Panc1 (cell line): Measurements from ENCODE around the gene AP4M1.

ENCODE experiments used
- CTCF ChIP-seq: fragments of 450-650 bp; IDR thresholded peaks from 2 replicates; pipeline ENCODE4 v1.5.1; 2017; ENCODE audit warnings: mild to moderate bottlenecking
- POLR2AphosphoS5 ChIP-seq: IDR thresholded peaks from 2 replicates; pipeline ENCODE4 v1.6.1; 2012; ENCODE audit warnings: mild to moderate bottlenecking, low read depth, low read length, moderate library complexity
- REST ChIP-seq, 2 experiments: IDR thresholded peaks; 2 replicates each; pipeline ENCODE4 v1.6.1; 2011 to 2012; ENCODE audit warnings: low read depth in 2 of 2, control low read depth in 1 of 2, low read length in 1 of 2, mild to moderate bottlenecking in 1 of 2, moderate library complexity in 1 of 2; ENCODE audit not compliant: insufficient read depth in 1 of 2
- SIN3A ChIP-seq: IDR thresholded peaks from 2 replicates; pipeline ENCODE4 v1.6.1; 2012; ENCODE audit warnings: low read depth, mild to moderate bottlenecking, low read length, moderate library complexity, borderline replicate concordance; ENCODE audit not compliant: insufficient read depth
- TCF7L2 ChIP-seq: IDR thresholded peaks from 2 replicates; pipeline ENCODE4 v1.6.1; 2011; ENCODE audit warnings: mild to moderate bottlenecking, low read depth, low read length, inconsistent platforms

DNA sequence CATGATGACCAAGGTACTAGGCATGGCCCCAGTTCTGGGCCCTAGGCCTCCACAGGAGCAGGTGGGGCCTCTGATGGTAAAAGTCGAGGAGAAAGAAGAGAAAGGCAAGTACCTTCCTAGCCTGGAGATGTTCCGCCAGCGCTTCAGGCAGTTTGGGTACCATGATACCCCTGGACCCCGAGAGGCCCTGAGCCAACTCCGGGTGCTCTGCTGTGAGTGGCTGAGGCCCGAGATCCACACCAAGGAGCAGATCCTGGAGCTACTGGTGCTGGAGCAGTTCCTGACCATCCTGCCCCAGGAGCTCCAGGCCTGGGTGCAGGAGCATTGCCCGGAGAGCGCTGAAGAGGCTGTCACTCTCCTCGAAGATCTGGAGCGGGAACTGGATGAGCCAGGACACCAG is 44.4 kb upstream of the AP4M1 start:
- TF ChIP-seq REST (IDR thresholded peaks at IDR 0.05; ENCODE audit: insufficient read depth in 1 of 2, low read depth in 2 of 2, low read length in 1 of 2) (no peak), CTCF (no peak), POLR2AphosphoS5 (no peak), TCF7L2 (no peak), SIN3A (no peak)
